ENCODE data around the gene SDR42E1.
"Not testable (repeated sequence)": the region's sequence is repeated elsewhere in the genome, so short reads cannot be mapped to it uniquely, and the experiment has no call there.

The SDR42E1 gene

GRCh38 chr16:82034981-82035612, 23.8 kb upstream of the SDR42E1 start, which contains the start of gene HSD17B2:
Gene HSD17B2 (plus strand): TSS chr16:82035253. CDS start chr16:82035425, 172 bp downstream.
- peak in 1 of 3 experiments; percentile 46 for DNase-seq

DNA sequence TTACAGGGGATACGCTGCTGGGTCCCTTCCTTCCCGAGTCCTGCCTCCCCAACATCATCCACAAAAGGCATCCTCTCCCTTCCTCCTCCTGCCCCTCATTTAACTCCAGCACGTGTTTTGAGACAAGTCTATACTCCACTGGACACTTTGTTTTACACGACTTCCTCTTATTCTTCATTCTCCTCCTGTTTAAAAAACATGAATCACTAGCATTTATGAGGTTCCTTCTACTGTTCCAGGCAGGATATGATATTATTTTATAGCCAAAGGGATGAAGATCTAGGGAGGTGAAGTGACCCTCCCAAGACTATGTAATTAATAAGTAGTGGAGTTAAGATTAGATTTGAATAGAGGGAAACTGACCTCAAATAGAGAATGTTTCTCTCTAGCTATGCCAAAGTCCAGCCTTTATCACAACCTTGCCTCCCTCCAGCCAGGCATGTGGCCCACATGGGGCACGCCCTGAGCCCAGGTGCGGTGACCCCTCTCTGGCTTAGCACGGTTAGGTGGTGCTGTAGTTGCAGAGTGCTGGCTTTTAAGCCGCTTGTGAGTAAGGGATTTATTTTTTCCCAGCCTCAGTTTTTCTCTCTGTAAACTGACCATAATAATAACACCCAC, 22.5 kb upstream of the SDR42E1 start:
- DNase-seq = no peak

- no peak for DNase-seq
These were observed 21.7 kb upstream of the SDR42E1 start for GRCh38 chr16:82033006-82033405.

- peak; percentile 5 to 65 (median 46) for DNase-seq
These were observed 20.1 kb upstream of the SDR42E1 start for GRCh38 chr16:82031116-82032084.

- DNase-seq = no peak
These were observed 16.4 kb upstream of the SDR42E1 start for GRCh38 chr16:82027629-82028064.

GRCh38 chr16:82024883-82025282, 13.6 kb upstream of the SDR42E1 start:
- DNase-seq = no peak

DNA sequence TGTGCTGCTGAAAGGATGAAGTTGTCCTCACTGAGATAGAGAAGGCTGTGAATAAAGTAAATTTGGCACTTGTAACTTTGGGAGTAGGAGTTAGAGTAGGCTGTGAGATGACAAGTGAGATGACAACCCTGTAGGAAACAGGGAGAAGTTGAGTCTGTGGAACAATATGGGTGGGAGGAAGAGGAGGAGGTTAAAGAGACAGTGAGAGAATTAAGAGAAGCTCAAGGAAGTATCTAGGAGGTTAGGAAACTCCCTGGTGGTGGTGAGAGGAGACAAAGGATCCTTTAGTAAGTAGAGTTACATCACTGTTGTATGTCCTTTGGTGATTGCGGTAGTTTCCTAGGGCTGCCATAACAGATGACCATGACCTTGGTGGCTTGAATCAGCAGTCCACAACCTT, 13.0 kb upstream of the SDR42E1 start:
- DNase-seq = no peak

DNA sequence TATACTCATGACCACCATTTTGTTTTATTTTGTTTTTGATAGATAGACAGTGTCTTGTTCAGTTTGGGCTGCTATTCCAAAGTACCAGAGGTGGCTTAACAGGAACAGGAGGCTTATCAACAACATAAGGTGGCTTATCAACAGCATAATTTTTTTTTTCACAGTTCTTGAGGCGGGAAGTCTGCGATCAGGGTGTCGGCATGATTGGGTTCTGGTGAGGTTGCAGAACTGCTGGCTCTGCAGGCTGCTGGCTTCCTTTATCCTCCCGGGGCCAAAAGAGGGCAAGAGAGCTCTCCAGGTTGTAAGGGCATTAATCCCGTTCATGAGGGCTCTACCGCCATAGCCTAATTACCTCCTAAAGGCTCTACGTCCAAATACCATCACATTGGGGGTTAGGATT, 11.9 kb upstream of the SDR42E1 start:
- no peak for DNase-seq

- DNase-seq = no peak
These were observed 8.8 kb upstream of the SDR42E1 start for GRCh38 chr16:82020051-82020450.

- DNase-seq = no peak
These were observed 8.3 kb upstream of the SDR42E1 start for GRCh38 chr16:82019535-82019934.

GRCh38 chr16:82017911-82018568, 6.8 kb upstream of the SDR42E1 start:
- no peak for DNase-seq

DNA sequence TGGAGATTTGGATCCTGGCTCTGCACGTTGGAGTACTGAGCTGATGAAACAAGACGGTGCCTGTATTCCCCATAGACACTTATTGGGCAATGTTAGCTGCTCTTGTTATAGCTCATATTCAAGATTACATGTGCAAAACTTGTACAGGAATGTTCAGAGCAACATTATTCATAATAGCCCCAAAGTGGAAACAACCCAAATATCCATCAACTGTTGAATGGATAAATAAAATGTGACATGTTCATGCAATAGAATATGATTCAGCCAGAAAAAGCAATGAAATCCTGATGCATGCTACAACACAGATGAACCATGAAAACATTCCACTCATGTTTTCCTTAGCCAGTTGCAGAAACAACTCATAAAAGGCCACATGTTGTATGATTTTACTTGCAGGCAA, 5.7 kb upstream of the SDR42E1 start:
- no peak for DNase-seq

GRCh38 chr16:82016263-82016662, 5.0 kb upstream of the SDR42E1 start:
- DNase-seq = no peak

GRCh38 chr16:82013139-82013538, 1.9 kb upstream of the SDR42E1 start:
- DNase-seq = no peak

DNA sequence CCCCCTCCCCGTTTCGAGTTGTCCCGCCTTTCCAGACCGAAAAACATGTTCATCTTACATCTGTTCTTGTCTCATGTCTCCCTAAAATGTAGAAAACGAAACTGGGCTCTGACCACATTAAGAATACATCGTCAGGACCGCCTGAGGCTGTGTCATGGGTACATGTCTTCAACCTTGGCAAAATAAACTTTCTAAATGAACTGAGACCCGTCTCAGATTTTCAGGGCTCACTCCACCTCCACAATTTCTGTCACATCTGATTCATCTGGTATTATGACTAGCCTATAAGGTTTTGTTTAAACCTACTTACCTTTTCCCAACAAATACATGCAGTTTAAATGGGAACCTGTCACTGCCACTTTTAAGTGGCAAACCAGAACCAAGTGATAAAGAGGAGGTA, 621 bp downstream of the SDR42E1 start:
- DNase-seq = no peak

DNA sequence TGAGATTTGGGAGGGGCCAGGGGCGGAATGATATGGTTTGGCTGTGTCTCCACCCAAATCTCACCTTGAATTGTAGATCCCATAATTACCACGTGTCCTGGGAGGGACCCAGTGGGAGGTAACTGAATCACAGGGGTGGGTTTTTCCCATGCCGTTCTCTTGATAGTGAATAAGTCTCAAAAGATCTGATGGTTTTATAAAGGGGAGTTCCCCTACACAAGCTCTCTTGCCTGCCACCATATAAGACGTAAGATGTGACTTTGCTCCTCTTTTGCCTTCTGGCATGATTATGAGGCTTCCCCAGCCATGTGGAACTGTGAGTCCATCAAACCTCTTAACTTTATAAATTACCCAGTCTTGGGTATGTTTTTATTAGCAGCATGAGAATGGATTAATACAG, 1.5 kb downstream of the SDR42E1 start:
- DNase-seq = not testable (repeated sequence)

GRCh38 chr16:82008957-82009592, 2.2 kb downstream of the SDR42E1 start:
- no peak for DNase-seq

- no peak for DNase-seq
These were observed 4.1 kb downstream of the SDR42E1 start for GRCh38 chr16:82007189-82007588.

DNA sequence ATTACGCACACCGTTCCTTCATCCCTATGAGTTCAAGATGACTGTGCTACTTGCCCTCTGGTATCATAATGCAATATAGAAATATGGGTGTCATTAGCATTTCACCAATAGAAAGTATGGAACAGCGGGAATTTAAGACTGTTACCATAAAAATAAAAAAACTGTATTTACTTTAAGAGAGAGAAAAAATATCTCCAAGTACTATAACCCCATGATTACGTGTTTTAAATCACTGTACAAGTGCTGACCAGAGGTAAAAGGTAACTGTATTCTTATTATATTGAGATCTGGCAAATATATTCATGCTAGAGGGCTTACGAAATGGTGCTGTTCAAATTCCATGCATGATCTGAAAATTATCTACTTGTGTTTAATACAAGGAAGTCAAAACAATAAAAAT, 5.2 kb downstream of the SDR42E1 start:
- DNase-seq = no peak

DNA sequence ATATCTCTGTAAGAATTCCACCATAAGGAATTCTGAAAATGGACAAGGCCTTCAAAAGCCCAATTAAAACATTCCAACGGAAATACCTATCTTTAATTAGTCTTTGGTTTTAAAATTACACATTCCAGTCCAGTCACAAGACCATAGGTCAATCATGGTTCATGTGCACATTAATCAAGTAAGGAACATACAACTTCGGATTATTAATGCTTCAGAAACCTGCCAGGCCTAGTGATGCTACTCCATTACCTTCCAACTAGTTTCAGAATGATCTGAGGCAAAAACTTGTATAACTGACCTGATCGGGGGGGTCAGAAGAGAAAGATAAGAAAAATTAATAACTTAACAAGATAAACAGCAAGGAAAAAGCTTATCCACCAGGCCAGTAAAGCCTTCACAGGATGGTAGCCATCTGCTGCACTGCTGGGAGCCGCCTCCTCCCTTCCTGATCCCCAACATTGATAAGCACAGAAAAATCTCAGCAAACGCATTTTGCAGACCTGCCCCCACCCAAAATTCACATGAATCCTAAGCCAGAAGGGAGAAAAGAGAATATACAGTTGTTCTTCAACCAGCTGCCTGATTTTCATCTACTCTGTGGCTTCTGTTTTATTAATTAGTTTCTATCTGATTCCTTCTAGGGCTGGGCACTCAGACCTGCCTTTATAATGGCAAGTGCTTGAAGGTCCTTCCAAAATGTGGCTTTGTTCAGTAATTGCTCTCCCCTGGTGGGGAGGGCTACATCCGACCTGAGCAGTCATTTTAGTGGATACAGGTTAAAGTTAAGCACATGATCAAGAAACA, 6.0 kb downstream of the SDR42E1 start:
- DNase-seq = peak in 1 of 3 experiments; percentile 37

DNA sequence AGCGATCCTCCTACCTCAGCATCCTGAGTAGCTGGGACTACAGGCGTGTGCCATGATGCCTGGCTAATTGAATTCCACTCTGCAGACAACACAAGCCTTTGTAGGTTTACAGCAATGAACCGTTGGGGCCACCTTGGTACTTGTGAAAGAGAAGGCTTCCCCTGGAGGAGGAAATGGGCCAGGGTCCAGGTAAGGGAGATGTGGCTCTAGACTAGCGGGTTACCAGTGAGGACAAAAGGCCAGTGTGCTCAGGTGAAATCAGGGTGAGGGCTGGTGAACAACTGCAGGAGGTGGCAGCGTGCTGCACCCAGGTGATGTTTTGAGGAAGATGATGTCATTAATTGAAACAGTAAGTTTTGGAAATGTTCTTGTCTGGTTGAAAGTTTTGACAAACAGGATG, 6.7 kb downstream of the SDR42E1 start:
- no peak for DNase-seq

- no peak for DNase-seq
These were observed 8.4 kb downstream of the SDR42E1 start for GRCh38 chr16:82002831-82003230.
